UCSD-AML1 (cell line): ENCODE results near the gene MLLT1.

Experiments
- DNase-seq: peaks from one replicate; lab custom pipeline; 2025; ENCODE audit not compliant: unreplicated experiment; lab: John Stamatoyannopoulos, UW

The MLLT1 gene

DNA sequence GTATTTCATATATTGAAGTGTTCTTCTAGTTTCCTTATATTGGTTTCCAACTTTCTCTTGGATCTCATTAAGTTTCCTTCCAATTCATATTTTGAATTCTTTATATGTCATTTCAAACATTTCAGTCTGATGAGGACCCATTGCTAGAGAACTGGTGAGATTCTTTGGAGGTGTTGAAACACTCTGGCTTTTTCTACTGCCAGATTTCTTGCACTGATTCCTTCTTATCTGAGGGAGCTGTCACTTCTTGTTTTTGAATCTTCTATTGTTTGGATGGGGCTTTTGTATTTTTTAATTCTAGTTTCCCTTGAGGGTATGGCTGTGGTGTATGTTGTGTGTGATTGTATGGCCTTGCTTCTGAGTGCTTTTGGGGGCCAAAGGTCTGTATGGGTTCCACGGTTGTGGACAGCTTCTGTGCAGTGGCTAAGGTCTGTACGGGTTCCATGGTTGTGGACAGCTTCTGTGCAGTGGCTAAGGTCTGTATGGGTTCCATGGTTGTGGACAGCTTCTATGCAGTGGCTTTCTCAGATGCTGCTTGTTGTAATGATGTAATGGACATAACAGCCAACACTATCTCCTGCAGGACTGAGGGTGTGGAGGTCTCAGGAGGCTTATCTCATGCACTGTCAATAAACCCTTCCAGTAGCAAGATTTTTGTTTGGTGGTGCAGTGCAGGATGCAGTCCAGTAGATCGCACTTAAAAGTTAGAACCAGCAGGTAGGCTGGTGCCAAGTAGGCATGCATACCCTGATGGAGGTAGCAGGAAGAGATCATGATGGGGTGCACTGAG, 107.5 kb downstream of the MLLT1 start:
- no peak for DNase-seq

GRCh38 chr19:6167115-6167514, 112.7 kb downstream of the MLLT1 start:
- no peak for DNase-seq

DNA sequence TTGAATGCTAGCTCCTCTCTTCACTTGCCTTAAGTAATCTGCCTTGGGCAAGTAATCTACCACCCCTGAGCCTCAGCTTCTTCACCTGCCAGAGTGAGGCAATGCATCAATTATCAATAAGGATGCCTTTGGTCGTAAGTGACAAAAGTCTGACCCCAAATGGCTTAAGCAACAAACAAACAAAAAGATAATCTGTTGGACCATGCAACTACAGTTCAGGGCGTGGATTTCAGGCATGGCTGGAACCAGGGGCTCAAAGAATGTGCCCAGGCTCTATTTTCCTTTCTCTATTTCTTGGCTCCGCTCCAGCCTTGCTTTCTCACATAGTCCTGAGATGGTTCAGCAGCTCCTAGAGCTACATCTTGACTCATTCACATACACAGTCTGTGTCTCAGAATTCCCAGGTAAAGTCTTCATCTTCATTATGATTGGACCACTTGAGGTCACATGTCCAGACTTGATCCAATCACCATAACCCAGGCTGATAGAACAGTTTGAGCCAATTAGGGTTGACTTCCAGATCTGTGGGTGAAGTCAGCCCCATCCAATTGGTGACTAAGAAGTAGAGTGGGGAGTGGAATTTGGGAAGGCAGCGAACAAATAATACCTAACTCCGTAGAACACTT, 114.8 kb downstream of the MLLT1 start:
- no peak for DNase-seq

DNA sequence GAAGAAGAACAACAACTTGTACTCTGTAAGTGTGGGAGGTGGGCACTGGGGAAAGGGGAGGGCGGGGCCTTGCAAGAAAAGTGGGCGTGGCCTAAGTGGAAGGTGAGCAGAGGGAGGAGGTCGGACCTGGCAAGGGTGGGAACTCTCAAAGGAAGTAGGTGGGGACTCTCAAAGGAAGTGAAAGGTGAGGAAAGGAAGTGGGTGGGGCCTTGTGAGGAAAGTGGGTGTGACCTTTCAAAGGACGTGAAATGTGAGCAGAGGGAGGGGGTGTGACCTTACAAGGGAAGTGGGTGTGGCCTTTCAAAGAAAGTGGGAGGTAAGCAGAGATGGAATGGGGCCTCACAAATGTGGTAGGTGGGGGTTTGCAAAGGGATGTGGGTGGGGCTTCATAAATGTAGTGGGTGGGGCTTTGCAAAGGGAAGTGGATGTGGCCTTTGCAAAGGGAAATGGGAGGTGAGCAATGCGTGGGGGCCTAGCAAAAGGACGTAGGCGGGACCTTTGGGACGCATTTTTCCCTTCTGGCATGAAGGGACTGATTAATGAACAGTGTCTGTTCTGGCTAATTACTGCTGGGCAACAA, 118.4 kb downstream of the MLLT1 start:
- peak; percentile 95 for DNase-seq
